Fibroblast of the aortic adventitia (primary cell): Measurements from ENCODE around the gene ARHGAP12. TPM values are rescaled to one million over a fixed set of nuclear protein-coding genes. Genes with fewer than 3 reads are reported as not detected.

Experiments used
- DNase-seq: peaks from one replicate; pipeline ENCODE4 v3.0.0-alpha.2; 2010; ENCODE audit warnings: low read depth
- H3K4me3 ChIP-seq: 2 replicates; pipeline ENCODE4 v1.5.1; 2011; ENCODE audit warnings: low read depth, mild to moderate bottlenecking, control low read depth, low read length, moderate library complexity
- CTCF ChIP-seq: IDR thresholded peaks from 2 replicates; pipeline ENCODE4 v1.5.1; 2011; ENCODE audit warnings: mild to moderate bottlenecking, low read length, control low read depth, inconsistent platforms; ENCODE audit not compliant: insufficient read depth
- total RNA-seq: library from RNA; depleted of rRNA; stranded (reverse); fragments of >200 nt; gene quantifications from 2 replicates; pipeline ENCODE4 v1.2.3, GENCODE V29; 2012; ENCODE audit warnings: low replicate concordance

The ARHGAP12 gene
- total RNA-seq, 1 donor: 77.9 TPM

DNA sequence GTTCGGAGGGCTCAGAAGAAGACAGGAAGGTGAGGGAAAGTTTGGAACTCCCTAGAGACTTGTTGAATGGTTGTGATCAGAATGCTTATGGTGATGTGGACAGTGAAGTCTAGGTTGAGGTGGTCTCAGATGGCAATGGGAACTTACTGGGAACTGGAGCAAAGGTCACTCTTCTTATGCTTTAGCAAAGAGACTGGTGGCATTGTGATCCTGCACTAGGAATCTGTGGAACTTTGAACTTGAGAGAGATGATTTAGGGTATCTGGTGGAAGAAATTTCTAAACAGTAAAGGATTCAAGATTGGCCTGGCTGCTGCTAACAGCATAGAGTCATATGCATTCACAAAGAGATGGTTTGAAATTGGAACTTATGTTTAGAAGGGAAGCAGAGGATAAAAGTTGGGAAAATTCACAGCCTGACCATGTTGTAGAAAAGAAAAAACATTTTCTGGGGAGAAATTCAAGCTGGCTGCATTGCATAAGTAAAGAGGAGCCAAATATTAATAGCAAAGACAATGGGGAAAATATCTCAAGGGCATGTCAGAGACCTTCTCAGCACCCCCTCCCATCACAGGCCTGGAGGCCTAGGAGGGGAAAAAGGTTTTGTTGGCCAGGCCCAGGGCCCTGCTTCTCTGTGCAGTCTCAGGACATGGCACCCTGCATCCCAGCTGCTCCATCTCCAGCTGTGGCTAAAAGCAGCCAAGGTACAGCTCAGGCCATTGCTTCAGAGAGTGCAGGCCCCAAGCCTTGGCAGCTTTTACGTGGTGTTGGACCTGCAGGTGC, 26.0 kb upstream of the ARHGAP12 start:
- H3K4me3 ChIP-seq: no peak overlapping the region
- no peak for TF ChIP-seq CTCF
- DNase-seq: no peak

- H3K4me3 ChIP-seq: no peak overlapping the region
- no peak for TF ChIP-seq CTCF
- no peak for DNase-seq
Observed at GRCh38 chr10:31953480-31953879, 24.8 kb upstream of the ARHGAP12 start.

- H3K4me3 ChIP-seq: no peak overlapping the region
- DNase-seq: no peak
- TF ChIP-seq CTCF: no peak
Observed at GRCh38 chr10:31953080-31953479, 24.4 kb upstream of the ARHGAP12 start.

- peak; percentile 36 for DNase-seq
- no peak overlapping the region for H3K4me3 ChIP-seq
- no peak for TF ChIP-seq CTCF
Observed at GRCh38 chr10:31952066-31952465, 23.4 kb upstream of the ARHGAP12 start.

DNA sequence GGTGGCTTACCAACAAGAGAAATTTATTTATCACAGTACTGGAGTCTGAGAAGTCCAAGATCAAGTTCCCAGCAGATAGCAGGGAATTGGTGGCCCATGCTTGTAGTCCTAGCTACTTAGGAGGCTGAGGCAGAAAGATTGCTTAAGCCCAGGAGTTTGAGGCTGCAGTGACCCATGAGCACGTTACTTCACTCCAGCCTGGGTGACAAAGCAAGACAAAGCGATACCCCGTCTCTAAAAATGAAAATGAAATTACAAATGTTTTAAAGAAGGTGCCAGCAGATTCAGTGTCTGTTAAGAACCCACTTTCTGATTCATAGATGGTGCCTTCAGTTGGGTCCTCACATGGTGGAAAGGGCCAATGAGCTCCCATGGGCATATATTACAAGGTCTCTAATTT, 20.6 kb upstream of the ARHGAP12 start:
- no peak for TF ChIP-seq CTCF
- no peak for DNase-seq
- H3K4me3 ChIP-seq: no peak overlapping the region

- no peak overlapping the region for H3K4me3 ChIP-seq
- no peak for TF ChIP-seq CTCF
Observed at GRCh38 chr10:31948021-31948420, 19.4 kb upstream of the ARHGAP12 start.

More at GRCh38 chr10:31948021-31948420, 19.4 kb upstream of the ARHGAP12 start:
- DNase-seq: no peak
